T-helper 1 cell treated with Interleukin-12 subunit alpha and Interleukin-12 subunit beta and Interleukin-4 antibody, amounts not matched to agents 30 ng/mL and 1 ng/mL, for 36 hours (primary cell): ENCODE measurements around the gene NDUFB7. TPM values are rescaled to one million over a fixed set of nuclear protein-coding genes. Genes with fewer than 3 reads are reported as not detected.
"Not testable (repeated sequence)": the region's sequence is repeated elsewhere in the genome, so short reads cannot be mapped to it uniquely, and the experiment has no call there.

Source experiments
- intact Hi-C: fragments of 100-400 bp; cut with micrococcal nuclease; formaldehyde crosslinking; loops from one replicate; pipeline ENCODE4 v1.15.1; 2024
- total RNA-seq: library from RNA; stranded (reverse); gene quantifications from 2 replicates; pipeline ENCODE4 v1.2.3, GENCODE V29; 2022

Gene NDUFB7
- total RNA-seq, 1 donor from 2014 or later, result 107 TPM

- intact Hi-C loops, result no loop called here
Observed at GRCh38 chr19:14554382-14554812, 17.5 kb downstream of the NDUFB7 start.

GRCh38 chr19:14553939-14554243 is 18.0 kb downstream of the NDUFB7 start:
- intact Hi-C loops, result no loop called here

GRCh38 chr19:14553042-14553938 is 18.6 kb downstream of the NDUFB7 start:
- intact Hi-C loops, result no loop called here

- intact Hi-C loops, result not testable (repeated sequence)
Observed at GRCh38 chr19:14552006-14552360, 19.9 kb downstream of the NDUFB7 start.

DNA sequence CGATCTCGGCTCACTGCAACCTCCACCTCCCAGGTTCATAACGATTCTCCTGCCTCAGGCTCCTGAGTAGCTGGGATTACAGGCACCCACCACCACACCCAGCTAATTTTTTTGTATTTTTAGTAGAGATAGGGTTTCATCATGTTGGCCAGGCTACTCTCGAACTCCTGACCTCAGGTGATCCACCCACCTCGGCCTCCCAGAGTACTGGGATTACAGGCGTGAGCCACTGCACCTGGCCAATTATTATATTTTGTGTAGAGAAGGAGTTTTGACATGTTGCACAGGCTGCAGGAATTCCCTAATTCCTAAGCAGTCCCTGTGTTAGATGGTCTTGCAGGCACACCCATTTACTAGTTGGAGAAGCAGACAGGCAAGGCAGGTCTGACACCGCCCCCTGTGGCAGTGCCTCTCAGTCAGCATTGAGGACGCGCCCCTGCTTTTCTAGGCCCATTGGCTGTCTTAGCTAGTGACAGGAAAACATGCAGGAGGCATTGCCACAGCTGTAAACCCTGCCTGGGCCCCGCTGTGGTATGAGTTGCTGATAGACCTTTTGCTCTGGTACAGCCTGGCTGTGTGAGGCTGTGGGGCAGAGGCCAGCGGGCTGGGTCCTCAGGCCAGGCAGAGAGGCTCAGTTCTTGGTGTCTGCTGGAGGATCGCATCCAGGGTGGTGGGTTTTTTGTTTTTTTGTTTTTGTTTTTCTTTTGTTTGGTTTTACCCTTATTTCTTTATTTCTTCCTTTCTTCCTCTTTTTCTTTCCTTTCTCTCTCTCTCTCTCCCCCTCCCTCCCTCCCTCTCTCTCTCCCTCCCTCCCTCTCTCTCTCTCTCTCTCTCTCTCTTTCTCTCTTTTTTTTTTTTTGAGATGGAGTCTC is 20.5 kb downstream of the NDUFB7 start:
- intact Hi-C loops, result loop anchor here (1.0 kb wide), 2 partner anchors 21 to 46 kb away; partner anchors contain the start of gene NDUFB7

GRCh38 chr19:14550201-14550754 is 21.6 kb downstream of the NDUFB7 start:
- intact Hi-C loops, result no loop called here

DNA sequence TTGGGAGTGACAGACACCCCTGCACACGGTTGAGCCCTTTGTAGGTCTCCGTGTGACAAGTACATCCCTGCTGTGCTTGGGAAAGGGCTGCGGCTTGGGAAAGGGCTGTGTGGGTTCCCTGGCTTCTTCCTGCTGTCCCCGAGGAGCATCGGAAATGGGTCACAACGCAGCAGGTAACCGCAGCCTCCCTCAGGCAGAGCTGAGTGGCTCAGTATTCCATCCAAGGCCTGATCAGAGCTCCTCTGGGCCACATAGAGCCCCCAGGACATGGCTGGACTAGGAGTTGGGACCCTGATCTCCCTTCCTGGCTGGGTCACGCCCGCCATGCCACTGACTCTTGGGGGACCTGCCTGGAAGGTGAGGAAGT is 26.2 kb downstream of the NDUFB7 start:
- intact Hi-C loops, result no loop called here

GRCh38 chr19:14544977-14545715 is 26.7 kb downstream of the NDUFB7 start:
- intact Hi-C loops, result no loop called here

- intact Hi-C loops, result no loop called here
Observed at GRCh38 chr19:14544047-14544446, 27.8 kb downstream of the NDUFB7 start.

DNA sequence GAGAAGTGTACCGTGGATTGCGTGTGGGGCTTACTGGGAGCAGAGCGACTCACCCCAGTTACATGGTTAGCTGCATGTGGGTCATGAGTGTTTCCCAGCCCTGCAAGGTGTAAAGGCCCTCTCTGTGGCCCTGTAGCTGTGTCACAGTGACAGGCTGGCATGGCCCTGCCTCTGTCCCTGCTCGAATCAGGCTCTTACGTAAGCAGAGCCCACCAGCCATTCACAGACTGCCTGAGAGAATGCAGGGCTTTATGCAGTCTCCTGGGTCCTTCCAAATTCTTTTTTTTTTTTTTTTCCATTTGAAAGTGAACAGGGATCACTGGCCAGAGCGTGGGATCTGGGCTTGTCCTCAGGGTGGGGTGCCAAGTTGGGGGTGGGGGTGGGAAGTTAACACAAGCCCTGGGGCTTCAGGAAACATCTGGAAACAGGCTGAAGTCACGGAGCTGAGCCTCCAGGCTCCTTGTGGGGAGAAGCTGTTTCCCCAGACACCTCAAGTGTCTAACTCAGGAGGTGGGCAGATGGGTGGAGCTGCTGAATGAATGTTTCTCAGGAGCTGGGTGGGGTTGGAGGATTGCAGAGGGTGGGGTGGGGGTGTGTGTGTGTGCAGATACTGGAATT is 29.0 kb downstream of the NDUFB7 start:
- intact Hi-C loops, result no loop called here

DNA sequence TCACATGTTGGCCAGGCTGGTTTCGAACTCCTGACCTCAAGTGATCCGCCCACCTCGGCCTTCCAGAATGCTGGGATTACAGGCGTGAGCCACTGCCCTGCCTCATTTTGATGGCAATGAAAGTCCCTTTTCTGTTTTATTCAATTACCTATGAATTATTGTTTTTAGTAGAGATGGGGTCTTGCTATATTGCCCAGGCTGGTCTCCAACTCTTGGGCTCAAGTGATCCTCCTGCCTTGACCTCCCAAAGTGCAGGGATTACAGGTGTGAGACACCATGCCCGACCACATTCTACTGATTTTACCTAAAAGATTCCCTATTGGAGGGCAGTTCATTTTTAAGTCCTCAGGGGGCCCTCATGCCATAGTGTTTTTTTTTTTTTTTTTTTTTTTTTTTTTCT is 29.9 kb downstream of the NDUFB7 start:
- intact Hi-C loops, result not testable (repeated sequence)

GRCh38 chr19:14540741-14541525 is 30.9 kb downstream of the NDUFB7 start:
- intact Hi-C loops, result no loop called here

- intact Hi-C loops, result no loop called here
Observed at GRCh38 chr19:14536926-14537692, 34.8 kb downstream of the NDUFB7 start.

DNA sequence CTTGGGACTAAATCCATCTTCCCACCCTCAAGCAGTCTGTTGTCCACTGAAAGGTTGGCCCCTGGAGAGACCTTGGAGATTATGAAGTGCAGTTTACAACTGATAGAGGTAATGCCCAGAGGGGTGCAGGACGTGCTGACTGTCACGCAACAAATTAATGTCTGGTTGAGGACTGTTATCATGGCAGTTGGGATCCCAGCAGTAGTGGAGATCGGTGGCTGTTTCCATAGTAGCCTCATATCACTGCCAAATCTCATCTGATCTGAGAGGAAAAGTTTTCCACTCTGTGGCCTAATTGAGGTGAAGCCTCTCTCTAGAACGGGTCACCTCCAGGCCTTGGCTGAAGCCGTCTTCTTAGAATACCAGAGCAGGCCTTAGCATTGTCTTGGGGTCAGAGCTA is 38.4 kb downstream of the NDUFB7 start:
- intact Hi-C loops, result no loop called here

- intact Hi-C loops, result no loop called here
Observed at GRCh38 chr19:14530506-14530905, 41.4 kb downstream of the NDUFB7 start.

- intact Hi-C loops, result no loop called here
Observed at GRCh38 chr19:14530005-14530348, 41.9 kb downstream of the NDUFB7 start.

DNA sequence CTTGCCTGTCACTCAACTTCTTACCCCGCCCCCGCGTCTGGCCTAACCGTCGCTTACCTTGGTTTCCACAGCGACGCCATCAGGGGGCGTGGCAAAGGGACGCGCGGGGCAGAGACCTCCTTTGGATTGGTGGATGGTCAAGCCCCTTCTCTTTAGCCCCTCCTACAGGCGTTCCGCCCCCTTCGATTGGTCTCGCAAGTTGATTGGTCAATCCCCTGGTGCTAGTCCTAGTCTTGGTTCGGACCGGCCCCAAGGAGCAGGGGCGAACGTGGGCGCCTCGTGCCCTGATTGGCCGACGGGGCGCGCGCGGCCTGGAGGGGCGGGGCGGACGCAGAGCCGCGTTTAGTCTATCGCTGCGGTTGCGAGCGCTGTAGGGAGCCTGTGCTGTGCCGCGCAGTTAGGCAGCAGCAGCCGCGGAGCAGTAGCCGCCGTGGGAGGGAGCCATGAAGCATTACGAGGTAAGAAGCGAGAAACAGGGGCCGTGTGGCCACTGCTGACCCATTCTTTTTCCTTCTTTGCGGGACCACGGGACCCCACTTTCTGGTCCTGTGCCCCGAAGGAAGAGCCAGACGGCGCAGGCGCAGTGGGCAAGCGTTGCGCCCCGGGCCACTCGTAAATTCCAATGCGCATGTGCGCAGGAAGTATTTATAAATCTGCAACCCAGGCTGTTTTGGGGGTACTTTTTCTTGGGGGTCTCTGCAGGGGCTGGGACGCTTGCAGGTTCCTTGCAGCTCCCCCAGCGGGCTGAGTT is 42.4 kb downstream of the NDUFB7 start, which contains the start of gene TECR:
TSS of gene TECR (plus strand) at position 341 of the 751 bp plus-strand sequence. CDS start at position 444, 103 bp downstream.
- intact Hi-C loops, result loop anchor here (1.0 to 10.0 kb wide), 13 partner anchors 11 to 1745 kb away; partner anchors contain the start of genes DDX39A, DNAJB1, GIPC1 and IER2
